ENCODE measurements around the gene LRRC23.
A peak's percentile ranks its signal among the peaks of the same experiment; 100 is the strongest.
"Not testable (repeated sequence)": the region's sequence is repeated elsewhere in the genome, so short reads cannot be mapped to it uniquely, and the experiment has no call there.

The LRRC23 gene

GRCh38 chr12:6873094-6874014 lies 31.3 kb upstream of the LRRC23 start, which contains the start of gene SPSB2:
Gene SPSB2, minus strand, starts transcription at chr12:6873303. Its CDS starts 402 bp downstream, at chr12:6872901.
- DNase-seq: peak; percentile 93

GRCh38 chr12:6874015-6874368 lies 30.6 kb upstream of the LRRC23 start:
- not testable (repeated sequence) for DNase-seq

- DNase-seq: not testable (repeated sequence)
Measured at GRCh38 chr12:6879824-6880223, 24.8 kb upstream of the LRRC23 start.

DNA sequence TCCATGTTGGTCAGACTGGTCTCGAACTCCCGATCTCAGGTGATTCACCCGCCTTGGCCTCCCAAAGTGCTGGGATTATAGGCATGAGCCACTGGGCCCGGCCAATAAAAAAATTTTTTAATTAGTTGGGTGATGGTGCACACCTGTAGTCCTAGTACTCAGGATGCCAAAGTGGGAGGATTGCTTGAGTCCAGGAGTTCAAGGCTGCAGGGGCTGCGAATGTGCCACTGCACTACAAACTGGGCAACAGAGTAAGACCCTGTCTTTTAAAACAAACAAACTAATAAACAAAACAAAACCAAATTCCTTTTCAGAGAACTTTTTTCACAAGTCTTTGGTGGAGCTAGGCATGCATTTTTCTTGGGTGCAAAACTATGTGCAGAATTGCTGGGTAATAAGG lies 21.4 kb upstream of the LRRC23 start:
- DNase-seq: no peak

DNA sequence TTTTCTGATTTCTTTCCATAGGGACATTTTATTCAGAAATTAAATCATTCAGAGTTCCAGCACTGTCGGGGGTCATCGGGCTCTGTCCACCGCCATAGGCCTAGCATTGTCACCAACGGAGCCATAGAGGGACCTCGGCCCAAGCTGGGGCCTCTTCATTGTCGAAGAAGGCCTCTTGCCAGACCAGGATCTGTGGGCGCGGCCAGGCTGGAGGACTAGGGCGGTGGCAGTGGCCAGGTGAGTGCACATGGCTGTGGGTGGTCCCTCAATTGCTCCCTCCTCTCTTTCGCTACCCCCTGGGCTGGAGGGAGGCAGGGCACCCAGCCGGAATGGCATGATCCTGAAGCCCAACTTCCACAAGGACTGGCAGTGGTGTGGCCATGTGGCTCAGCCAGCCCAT lies 20.9 kb upstream of the LRRC23 start:
- no peak for DNase-seq

DNA sequence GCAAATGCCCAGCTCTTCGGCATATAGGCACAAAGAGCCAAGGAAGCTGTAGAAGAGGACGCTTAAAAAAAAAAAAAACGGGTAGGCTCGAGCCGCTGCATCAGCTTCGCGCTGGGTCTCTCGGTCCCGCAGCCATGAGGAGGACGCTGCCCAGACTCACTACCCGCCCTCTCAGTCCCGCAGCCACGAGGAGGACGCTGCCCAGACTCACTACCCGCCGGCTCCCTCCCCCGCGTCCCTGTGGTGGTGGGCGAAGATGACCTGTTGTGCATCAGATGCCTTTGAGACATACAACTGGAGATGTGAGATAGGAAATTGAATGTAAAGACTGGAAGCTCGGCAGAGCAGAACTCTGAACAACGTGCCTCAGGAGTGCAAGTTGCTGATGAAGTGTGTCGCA lies 20.1 kb upstream of the LRRC23 start:
- DNase-seq: no peak

DNA sequence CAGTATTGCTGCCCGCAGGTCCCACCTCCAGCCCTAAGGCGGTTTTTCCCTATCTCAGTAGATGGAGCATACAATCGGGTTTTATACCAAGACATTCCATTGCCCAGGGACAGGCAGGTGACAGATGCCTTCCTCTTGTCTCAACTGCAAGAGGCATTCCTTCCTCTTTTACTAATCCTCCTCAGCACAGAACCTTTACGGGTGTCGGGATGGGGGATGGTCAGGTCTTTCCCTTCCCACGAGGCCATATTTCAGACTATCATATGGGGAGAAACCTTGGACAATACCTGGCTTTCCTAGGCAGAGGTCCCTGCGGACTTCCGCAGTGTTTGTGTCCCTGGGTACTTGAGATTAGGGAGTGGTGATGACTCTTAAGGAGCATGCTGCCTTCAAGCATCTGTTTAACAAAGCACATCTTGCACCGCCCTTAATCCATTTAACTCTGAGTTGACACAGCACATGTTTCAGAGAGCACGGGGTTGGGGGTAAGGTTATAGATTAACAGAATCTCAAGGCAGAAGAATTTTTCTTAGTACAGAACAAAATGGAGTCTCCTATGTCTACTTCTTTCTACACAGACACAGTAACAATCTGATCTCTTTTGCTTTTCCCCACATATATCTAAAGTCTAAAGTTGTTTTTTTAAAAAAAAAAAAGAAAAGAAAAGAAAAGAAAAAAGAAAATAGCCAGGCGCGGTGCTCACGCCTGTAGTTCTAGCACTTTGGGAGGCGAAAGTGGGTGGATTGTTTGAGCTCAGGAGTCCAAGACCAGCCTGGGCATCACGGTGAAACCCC lies 18.2 kb upstream of the LRRC23 start:
- not testable (repeated sequence) for DNase-seq

GRCh38 chr12:6887460-6887859 lies 17.2 kb upstream of the LRRC23 start:
- DNase-seq: no peak

DNA sequence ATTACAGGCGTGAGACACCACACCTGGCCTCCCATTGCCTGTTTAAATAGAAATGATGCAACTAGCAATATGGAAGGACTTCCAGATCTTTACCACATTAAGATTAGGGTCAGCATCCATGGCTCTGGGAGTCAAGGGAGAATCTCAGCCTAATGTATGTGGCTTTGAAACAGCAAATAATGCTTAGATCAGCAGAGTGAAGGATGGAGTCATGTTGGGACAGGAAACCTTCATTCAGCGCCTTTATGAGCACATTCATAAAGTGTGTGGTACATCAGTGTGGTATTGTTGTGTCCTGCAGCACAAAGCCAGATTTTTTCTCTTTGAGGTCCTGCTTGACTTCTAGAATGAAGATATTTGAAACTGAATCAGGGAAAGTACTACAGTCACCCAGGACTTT lies 16.3 kb upstream of the LRRC23 start:
- no peak for DNase-seq

- not testable (repeated sequence) for DNase-seq
Measured at GRCh38 chr12:6888794-6889193, 15.8 kb upstream of the LRRC23 start.

DNA sequence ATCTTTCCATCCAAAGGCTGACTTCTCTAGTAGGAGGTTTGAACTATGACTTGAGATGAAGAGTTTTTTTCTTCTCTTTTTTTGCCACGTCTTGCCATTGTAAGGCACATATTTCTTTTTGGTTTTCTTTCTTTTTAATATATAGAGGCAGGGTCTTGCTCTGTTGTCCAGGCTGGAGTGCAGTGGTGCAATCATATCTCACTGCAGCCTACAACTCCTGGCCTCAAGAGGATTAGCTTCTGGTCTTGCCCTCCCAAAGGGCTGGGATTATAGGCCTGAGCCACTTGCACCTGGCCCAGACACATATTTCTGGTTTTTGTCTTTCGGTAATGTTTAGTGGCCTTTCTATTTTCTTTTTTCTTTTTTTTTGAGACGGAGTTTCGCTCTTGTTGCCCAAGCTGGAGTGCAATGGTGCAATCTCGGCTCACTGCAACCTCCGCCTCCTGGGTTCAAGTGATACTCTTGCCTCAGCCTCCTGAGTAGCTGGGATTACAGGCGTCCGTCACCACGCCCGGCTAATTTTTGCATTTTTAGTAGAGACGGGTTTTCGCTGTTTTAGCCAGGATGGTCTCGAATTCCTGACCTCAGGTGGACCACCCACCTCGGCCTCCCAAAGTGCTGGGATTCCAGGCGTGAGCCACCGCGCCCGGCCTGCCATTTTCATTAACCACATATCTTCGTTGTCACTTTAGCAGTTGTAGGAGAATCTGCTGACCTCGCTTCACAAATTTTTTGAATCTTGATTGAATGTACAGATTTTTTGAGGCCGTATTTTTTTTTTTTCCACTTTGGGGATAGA lies 14.6 kb upstream of the LRRC23 start:
- DNase-seq: not testable (repeated sequence)

DNA sequence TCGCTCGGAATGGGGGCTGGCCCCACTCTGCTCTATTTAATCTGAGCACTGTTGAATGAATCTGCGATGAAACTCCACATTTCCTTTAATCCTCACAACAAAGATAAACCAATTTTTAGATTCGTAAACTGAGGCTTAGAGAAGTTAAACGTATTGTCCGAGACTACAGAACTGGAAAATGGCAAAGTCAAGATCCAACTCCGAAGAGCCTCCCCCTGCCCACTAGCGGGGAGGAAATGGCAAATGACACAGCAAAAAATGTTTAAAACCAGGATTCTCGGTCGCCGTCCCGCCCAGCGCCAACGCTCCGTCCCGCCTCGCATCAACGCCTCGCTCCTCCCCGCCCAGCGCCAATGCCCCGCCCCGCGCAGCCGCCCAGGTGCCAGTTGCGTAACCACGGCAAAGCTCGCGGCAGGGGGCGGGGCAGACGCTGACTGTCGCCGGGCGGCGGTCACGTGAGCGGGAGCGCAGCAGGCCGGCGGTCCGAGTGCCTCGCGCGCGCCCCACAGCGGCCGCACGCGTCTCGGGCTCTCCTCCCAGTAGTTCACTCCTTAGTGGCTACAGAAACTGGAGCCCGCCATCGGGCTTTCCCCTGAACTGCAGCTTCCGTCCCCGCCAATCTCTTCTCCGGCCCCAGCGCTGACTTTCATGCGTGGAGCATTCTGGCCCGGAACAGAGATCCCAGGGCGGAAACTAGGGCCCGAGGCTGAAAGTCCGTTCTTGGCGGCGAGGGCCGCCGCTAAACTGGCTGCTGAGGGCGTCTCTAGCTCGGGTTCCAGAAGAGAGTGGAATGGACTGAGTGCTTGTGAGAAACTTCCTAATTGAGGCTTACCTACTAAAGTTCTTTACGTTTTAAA lies 13.6 kb upstream of the LRRC23 start:
- peak; percentile 99 for DNase-seq

DNA sequence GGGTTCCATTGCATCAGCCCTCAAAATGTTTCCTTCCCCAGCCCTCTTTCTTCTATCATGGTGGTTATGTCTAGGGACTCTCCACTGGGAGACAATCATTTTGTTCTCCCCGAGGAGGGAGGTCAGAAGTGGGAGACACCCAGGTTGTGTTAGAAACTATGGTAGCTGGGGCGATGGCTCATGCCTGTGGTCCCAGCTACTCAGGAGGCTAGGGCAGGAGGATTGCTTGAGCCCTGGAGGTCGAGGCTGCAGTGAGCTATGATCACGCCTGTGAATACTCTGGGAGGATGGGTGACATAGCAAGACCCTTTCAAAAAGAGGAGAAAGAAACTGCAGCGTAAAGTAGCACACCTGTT lies 13.0 kb upstream of the LRRC23 start:
- no peak for DNase-seq

- not testable (repeated sequence) for DNase-seq
Measured at GRCh38 chr12:6892683-6893082, 11.9 kb upstream of the LRRC23 start.

- DNase-seq: no peak
Measured at GRCh38 chr12:6894321-6894720, 10.3 kb upstream of the LRRC23 start.

DNA sequence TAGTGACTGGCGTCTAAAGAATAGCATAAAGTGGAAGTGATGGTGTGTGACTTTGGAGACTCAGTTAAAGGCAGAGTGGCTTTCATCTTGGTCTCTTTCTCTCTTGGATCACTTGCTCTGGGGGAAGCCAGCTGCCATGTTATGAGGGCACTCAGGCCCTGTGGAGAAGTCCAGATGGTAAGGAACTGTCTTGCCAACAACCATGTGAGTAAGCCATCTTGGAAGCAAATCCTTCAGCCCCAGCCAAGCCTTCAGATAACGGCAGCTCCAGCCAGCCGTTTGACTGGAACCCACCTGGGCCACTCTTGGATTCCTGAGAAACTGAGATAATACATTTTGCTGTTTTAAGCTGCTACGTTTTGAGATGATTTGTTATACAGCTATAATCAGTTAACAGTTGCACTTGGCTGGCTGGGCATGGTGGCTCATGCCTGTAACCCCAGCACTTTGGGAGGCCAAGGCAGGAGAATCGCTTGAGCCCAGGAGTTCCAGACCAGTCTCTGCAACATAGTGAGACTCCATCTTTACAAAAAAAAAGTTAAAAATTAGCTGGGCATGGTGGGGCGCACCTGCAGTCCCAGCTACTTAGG lies 7.7 kb upstream of the LRRC23 start:
- no peak for DNase-seq

- DNase-seq: no peak
Measured at GRCh38 chr12:6899427-6899826, 5.2 kb upstream of the LRRC23 start.

DNA sequence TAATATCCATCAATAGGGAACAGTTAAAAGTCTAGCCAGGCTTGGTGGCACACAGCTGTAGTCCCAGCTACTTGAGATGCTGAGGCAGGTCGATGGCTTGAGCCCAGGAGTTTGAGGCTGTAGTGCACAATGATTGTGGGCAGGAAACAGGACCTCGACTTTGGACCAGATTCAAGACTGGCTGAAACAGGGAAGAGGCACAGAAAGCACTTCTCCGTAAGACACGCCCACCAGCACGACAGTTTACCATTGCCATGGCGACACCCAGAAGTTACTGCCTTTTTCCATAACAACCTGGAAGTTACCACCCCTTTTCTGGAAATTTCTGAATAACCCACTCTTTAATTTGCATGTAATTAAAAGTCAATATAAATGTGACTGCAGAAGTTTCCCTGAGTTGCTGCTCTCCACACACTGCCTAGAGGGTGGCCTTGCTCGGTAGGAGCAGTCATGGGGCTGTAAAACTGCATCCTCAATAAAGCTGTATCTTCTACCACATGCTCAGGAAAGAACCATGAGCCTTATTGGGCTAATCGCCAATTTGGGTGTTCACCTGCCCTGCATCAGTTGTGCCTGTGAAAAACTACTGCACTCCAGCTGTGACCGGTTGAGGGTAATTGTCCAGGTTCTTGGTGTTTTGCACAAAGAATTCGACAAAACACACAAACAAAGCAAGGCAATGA lies 4.6 kb upstream of the LRRC23 start:
- no peak for DNase-seq

- DNase-seq: no peak
Measured at GRCh38 chr12:6902448-6902847, 2.2 kb upstream of the LRRC23 start.

GRCh38 chr12:6903722-6904121 lies 900 bp upstream of the LRRC23 start:
- DNase-seq: no peak

- DNase-seq: no peak
Measured at GRCh38 chr12:6905414-6906040, 905 bp downstream of the LRRC23 start.
